Motor neuron (in vitro differentiated cells): ENCODE measurements around the gene OTOG. TPM values are rescaled to one million over a fixed set of nuclear protein-coding genes. Genes with fewer than 3 reads are reported as not detected.

ENCODE experiments used
- ATAC-seq, 8 experiments: fragments of 200-7000 bp; cut with Tn5 transposase; replicated peaks in 6 of 8; 2 replicates each; pipeline ENCODE4 v1.8.0; 2021; ENCODE audit warnings: mild to moderate bottlenecking in 8 of 8, moderate library complexity in 8 of 8
- H3K27ac ChIP-seq, 2 donors: fragments of 250-450 bp; sonication (Bioruptor Pico); 2 replicates each; pipeline ENCODE4 v1.9.0; 2021; ENCODE audit warnings: antibody characterized with exemption in 2 of 2, mild to moderate bottlenecking in 2 of 2, moderate library complexity in 1 of 2
- H3K4me1 ChIP-seq, 2 donors: fragments of 250-450 bp; sonication (Bioruptor Pico); replicated peaks in 1 of 2; 2 replicates each; pipeline ENCODE4 v1.6.1; 2021; ENCODE audit warnings: antibody characterized with exemption in 2 of 2, mild to moderate bottlenecking in 2 of 2, moderate library complexity in 1 of 2
- H3K4me3 ChIP-seq, 5 donors: fragments of 250-450 bp; sonication (Bioruptor Pico); 2 replicates each; pipeline ENCODE4 v1.9.0; 2021; ENCODE audit warnings: antibody characterized with exemption in 5 of 5, mild to moderate bottlenecking in 5 of 5, moderate library complexity in 4 of 5
- WGBS, 10 experiments: fragments of 450-650 bp; shearing (Covaris generic); methylation state at CpG; one replicate each; pipeline ENCODE4 v1.0.0; 2022; 5-methylcytosine and 5-hydroxymethylcytosine counted together
- in situ Hi-C, 9 experiments: fragments of 400-800 bp; cut with MboI; loops; one replicate each; pipeline ENCODE4 v1.15.0; 2021; ENCODE audit warnings: low sequenced_read_pairs in 9 of 9, low pct_unique_long_range_greater_than_20kb in 2 of 9; ENCODE audit not compliant: unreplicated experiment in 9 of 9
- total RNA-seq, 8 experiments: library from RNA; unstranded; fragments of 300-600 nt; gene quantifications; 2 replicates each; pipeline versions ENCODE4 v1.2.3 to v1.2.4, GENCODE V29; 2022

The OTOG gene
- total RNA-seq, 8 experiments from 2014 or later = 0.09 to 0.49 (median 0.14) TPM; not detected in 2

- Histone ChIP-seq H3K4me1 (no peaks in the 10 kb centered on the region), H3K27ac (no peak overlapping the region), H3K4me3 (no peak overlapping the region)
- no peak for ATAC-seq
- 17 to 85% (median 51%) methylated on average over 1 to 12 of the region's 20 CpGs; no CpG with 5 or more reads in 2 of the 10 experiments for WGBS, 10 experiments
- in situ Hi-C loops = no loop called here
These were observed 25.9 kb downstream of the OTOG start for GRCh38 chr11:17572791-17573460.

GRCh38 chr11:17573526-17573925 lies 26.5 kb downstream of the OTOG start:
- 0 to 100% (median 83%) methylated on average over 1 to 2 of the region's 3 CpGs; no CpG with 5 or more reads in 5 of the 10 experiments for WGBS, 10 experiments
- in situ Hi-C loops = no loop called here
- Histone ChIP-seq H3K4me1 (no peaks in the 10 kb centered on the region), H3K4me3 (no peak overlapping the region), H3K27ac (no peak overlapping the region)
- ATAC-seq = no peak

DNA sequence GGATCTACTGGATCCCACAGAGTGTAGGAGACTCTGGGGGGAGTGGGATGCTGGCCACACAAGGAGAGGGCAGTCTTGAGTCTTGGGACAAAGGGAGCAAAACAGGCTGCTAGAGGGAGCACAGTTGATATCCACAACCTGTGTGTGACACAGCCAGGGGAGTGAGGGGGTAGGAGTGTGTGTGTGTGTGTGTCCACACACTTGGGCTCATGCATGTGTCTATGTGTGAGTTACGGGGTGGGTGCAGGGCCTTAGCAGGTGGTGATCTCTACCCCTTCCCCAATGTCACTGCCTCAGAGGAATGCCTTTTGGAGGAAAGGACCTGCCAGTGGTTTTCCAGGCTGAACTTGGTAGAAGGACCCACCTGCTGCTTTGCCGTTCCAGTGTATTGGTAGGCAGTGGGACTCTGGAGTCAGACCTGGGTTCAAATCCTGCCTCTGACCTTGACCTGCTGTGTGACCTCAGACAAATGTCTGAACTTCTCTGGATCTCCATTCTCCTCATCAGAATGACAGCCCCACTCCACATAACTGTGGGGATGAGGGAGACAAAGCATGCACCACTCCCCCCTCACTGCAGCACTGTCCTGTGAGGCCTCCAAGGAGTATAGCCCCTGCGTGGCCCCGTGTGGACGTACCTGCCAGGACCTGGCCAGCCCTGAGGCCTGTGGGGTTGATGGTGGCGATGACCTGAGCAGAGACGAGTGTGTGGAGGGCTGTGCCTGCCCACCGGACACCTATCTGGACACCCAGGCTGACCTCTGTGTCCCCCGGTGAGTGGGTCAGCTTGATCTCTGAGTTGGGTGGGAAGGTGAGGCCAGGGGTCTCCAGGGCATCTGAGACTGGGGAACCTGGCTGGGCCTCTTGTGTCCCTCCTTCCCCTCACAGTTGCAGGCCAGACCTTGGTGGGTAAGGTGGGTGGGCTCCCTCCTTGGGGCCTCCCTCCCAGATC lies 27.4 kb downstream of the OTOG start:
- Histone ChIP-seq H3K4me1 (no peaks in the 10 kb centered on the region), H3K27ac (no peak overlapping the region), H3K4me3 (no peak overlapping the region)
- in situ Hi-C loops = loop anchor here in 3 of 9 experiments (25.0 kb wide), 1 partner anchor 413 kb away; no protein-coding TSS in a partner anchor
- 8 to 100% (median 65%) methylated on average over 1 to 3 of the region's 9 CpGs; no CpG with 5 or more reads in 6 of the 10 experiments for WGBS, 10 experiments
- no peak for ATAC-seq

DNA sequence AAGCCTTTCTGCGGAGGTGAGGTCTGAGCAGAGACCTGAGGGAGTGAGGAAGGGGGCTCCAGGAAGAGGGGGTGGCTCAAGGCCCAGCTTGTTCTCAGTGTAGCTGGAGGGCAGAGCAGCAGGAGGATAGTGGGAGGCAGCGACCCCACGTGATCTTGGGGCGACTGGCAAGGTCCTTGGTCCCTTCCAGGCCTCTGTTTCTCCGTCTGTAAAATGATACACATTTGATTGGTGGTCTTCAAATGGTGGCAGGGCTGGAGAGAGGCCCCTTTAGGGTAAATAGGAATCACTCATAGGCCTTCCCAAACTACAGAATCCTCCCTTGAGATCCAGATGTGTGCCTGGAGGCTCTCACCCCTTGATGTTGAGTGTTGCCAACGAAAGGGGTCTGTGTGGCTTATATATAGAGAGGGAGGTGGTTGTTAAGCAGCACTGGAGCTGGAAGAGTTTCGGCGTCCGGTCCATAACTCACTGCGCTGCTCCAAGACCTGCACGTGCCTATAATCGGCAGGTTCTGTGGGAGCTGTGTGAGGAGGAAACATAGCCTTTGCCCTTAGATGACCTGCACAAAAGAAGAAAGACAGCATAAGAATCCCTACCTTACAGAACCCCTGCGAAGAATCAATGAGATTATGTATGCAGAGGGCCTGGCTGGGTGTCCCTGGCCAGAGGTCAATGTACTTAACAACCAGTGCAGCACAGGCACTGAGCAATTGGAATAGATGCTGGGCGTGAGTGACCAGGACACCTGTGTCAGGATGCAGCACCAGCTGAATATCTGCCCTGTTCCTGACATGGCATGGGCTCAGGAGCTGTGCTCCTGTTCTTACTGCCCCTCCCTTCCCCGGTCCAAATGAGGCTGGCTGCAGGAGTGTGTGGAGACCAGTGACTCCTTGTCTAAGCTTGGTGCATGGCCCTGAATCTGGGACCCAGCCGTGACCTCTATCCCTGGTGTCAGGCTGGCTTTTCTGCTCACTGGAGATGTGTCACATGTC lies 28.7 kb downstream of the OTOG start:
- 0 to 100% (median 70%) methylated on average over 1 to 8 of the region's 16 CpGs; no CpG with 5 or more reads in 1 of the 10 experiments for WGBS, 10 experiments
- Histone ChIP-seq H3K27ac (no peak overlapping the region), H3K4me3 (no peak overlapping the region), H3K4me1 (no peaks in the 10 kb centered on the region)
- ATAC-seq = no peak
- in situ Hi-C loops = loop anchor here in 3 of 9 experiments (25.0 kb wide), 1 partner anchor 412 kb away; no protein-coding TSS in a partner anchor

GRCh38 chr11:17578296-17578695 lies 31.2 kb downstream of the OTOG start:
- Histone ChIP-seq H3K4me1 (no peaks in the 10 kb centered on the region), H3K4me3 (no peak overlapping the region), H3K27ac (no peak overlapping the region)
- in situ Hi-C loops = loop anchor here in 3 of 9 experiments (25.0 kb wide), 1 partner anchor 409 kb away; no protein-coding TSS in a partner anchor
- no peak for ATAC-seq
- WGBS, 10 experiments = 74 to 100% methylated on average over 1 to 3 of the region's 11 CpGs; no CpG with 5 or more reads in 8 of the 10 experiments

- H3K4me1 ChIP-seq = no peaks in the 10 kb centered on the region
- in situ Hi-C loops = loop anchor here in 3 of 9 experiments (25.0 kb wide), 1 partner anchor 408 kb away; no protein-coding TSS in a partner anchor
- 60 to 100% (median 79%) methylated on average over 2 to 3 of the region's 8 CpGs; no CpG with 5 or more reads in 6 of the 10 experiments for WGBS, 10 experiments
- ATAC-seq = no peak
- no peak overlapping the region for H3K4me3 ChIP-seq
- no peak overlapping the region for H3K27ac ChIP-seq
These were observed 31.9 kb downstream of the OTOG start for GRCh38 chr11:17578958-17579357.

DNA sequence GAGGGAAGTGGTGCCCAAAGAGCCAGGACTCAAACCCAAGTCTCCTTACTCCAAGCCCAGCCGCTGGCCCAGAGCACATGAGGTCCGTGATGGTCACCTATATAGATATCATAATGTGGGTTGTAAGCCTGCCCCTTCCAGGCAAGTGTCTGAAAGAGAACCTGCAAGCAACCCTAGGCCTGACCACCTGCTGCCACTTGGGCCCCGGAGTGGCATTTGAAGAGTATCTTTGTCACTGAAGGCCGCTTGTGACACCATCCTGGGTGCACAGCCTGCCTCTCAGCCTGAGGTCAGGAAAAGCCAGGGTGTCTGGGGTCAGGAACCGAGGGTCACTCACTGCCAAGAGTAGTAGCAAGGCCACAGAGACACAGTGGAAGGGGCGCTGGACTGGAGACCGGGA lies 32.4 kb downstream of the OTOG start:
- Histone ChIP-seq H3K4me3 (no peak overlapping the region), H3K4me1 (no peaks in the 10 kb centered on the region), H3K27ac (no peak overlapping the region)
- 33 to 100% (median 80%) methylated on average over 1 to 4 of the region's 7 CpGs; no CpG with 5 or more reads in 4 of the 10 experiments for WGBS, 10 experiments
- in situ Hi-C loops = loop anchor here in 3 of 9 experiments (25.0 kb wide), 1 partner anchor 408 kb away; no protein-coding TSS in a partner anchor
- no peak for ATAC-seq

DNA sequence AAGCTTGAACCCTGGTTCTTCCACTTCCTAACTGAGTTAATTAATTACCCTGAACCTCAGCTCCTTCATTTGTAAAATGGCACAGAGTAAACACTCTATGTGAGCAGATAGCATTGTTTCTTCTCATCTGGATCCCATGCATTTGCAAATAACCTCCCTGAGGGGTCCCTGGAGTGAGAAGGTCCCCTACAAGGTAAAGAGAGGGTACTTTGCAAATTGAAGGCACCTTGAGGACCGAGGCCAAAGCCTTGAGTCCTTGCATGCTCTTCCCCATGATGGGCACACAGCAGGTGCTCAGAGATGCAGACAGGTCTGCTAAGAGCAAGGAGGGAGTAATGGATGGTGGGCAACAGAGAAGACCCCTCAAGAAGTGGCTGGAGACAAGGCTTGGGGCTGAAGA lies 33.2 kb downstream of the OTOG start:
- no peak overlapping the region for H3K27ac ChIP-seq
- WGBS, 10 experiments = 0 to 40% (median 11%) methylated on average over 1 of the region's 1 CpG; no CpG with 5 or more reads in 5 of the 10 experiments
- in situ Hi-C loops = loop anchor here in 3 of 9 experiments (25.0 kb wide), 1 partner anchor 407 kb away; no protein-coding TSS in a partner anchor
- no peak overlapping the region for H3K4me3 ChIP-seq
- no peaks in the 10 kb centered on the region for H3K4me1 ChIP-seq
- ATAC-seq = no peak

GRCh38 chr11:17581036-17581731 lies 34.1 kb downstream of the OTOG start:
- Histone ChIP-seq H3K4me1 (no peaks in the 10 kb centered on the region), H3K27ac (no peak overlapping the region), H3K4me3 (no peak overlapping the region)
- WGBS, 10 experiments = 0 to 100% (median 40%) methylated on average over 1 to 4 of the region's 6 CpGs
- ATAC-seq = no peak
- in situ Hi-C loops = loop anchor here in 3 of 9 experiments (25.0 kb wide), 1 partner anchor 406 kb away; no protein-coding TSS in a partner anchor

DNA sequence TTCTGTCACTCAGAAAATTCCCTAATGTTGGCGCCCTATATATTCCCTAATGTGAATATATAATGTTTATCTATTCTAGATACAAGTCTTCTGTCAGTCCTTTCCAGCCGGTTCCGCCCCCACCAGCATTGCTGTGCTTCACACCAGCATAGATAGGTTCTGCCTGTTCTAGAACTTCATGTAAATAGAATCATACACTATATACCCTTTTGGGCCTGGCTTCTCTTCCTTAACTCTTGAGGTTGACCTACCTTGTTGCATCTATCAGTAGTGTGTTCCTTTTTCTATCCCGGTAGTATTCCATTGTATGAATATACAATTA lies 34.6 kb downstream of the OTOG start:
- in situ Hi-C loops = loop anchor here in 3 of 9 experiments (25.0 kb wide), 1 partner anchor 406 kb away; no protein-coding TSS in a partner anchor
- Histone ChIP-seq H3K4me3 (no peak overlapping the region), H3K4me1 (no peaks in the 10 kb centered on the region), H3K27ac (no peak overlapping the region)
- ATAC-seq = no peak
- 40 to 100% (median 85%) methylated on average over 1 to 4 of the region's 4 CpGs; no CpG with 5 or more reads in 1 of the 10 experiments for WGBS, 10 experiments

DNA sequence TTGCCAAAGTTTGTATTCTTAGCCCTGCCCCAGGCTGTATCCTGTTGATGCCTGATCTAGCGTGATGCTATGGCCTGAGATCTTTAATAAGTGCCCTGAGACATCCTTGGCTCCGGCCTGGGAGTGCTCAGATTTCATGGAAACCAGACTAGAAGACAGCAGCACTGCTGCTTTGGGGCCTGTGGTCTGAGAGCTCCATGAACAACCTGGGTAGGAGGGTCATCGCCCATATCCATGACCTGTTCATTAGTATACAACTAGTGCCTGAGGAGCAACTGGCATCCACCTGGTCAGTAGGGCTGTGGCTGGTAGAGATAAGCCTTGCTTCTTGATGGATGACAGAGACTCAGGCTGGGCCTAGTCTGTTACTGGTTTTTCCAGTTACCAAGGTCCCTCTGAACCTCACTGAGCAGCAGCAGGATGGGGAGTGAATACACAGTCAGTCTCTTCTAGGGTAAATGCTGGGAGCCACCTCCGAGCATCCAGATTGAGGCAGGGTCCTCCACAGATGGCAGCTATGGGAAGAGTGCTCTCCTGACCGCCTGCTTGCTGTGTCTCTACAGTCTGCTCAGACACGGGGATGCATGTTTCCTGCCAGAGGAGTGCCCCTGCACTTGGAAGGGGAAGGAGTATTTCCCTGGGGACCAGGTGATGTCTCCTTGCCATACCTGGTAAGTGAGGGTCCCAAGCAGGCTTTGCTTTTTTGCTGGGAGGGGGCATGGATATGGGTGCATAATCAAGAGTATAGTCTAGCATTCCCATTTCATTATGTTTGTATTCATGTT lies 39.0 kb downstream of the OTOG start:
- 20 to 82% (median 60%) methylated on average over 1 to 4 of the region's 6 CpGs; no CpG with 5 or more reads in 3 of the 10 experiments for WGBS, 10 experiments
- H3K4me1 ChIP-seq = no peaks in the 10 kb centered on the region
- no peak overlapping the region for H3K4me3 ChIP-seq
- no peak overlapping the region for H3K27ac ChIP-seq
- ATAC-seq = no peak
- in situ Hi-C loops = loop anchor here in 3 of 9 experiments (25.0 kb wide), 1 partner anchor 401 kb away; no protein-coding TSS in a partner anchor
